Measurements from ENCODE around the gene MBD1.

GRCh38 chr18:50282521-50283335 lies 1.4 kb upstream of the MBD1 start:
- TF ChIP-seq ETV6 (CRISPR knock-in tag; IDR thresholded peaks at IDR 0.05): no peak
- no peak for TF ChIP-seq HMGXB4 (CRISPR knock-in tag; IDR thresholded peaks at IDR 0.05)
- TF ChIP-seq CTCF (IDR thresholded peaks at IDR 0.05): no peak
- no peak for TF ChIP-seq CREB1 (CRISPR knock-in tag; IDR thresholded peaks at IDR 0.05)
- no peak for TF ChIP-seq GTF2I (CRISPR knock-in tag; conservative IDR thresholded peaks at IDR 0.05)
- no peak for TF ChIP-seq USF2 (CRISPR knock-in tag; IDR thresholded peaks at IDR 0.05)

Data from WTC11 (cell line).